Skeletal muscle tissue (tissue), 5 donors: ENCODE data around the gene BEND6. TPM values are rescaled to one million over a fixed set of nuclear protein-coding genes. Genes with fewer than 3 reads are reported as not detected.

Experiments used
- H3K27ac ChIP-seq: one replicate; pipeline ENCODE4 v1.7.0; 2013; ENCODE audit warnings: mild to moderate bottlenecking, low read depth, low read length, inconsistent platforms
- H3K27me3 ChIP-seq, 3 donors: one replicate each; pipeline ENCODE4 v1.7.0; 2013; ENCODE audit warnings: low read length in 3 of 3; ENCODE audit not compliant: control insufficient read depth in 3 of 3, insufficient read depth in 3 of 3
- H3K36me3 ChIP-seq, 3 donors: one replicate each; pipeline ENCODE4 v1.7.0; 2013; ENCODE audit warnings: low read length in 3 of 3; ENCODE audit not compliant: control insufficient read depth in 3 of 3, insufficient read depth in 3 of 3
- H3K4me1 ChIP-seq, 3 donors: one replicate each; pipeline ENCODE4 v1.7.0; 2013; ENCODE audit warnings: low read length in 3 of 3, mild to moderate bottlenecking in 3 of 3; ENCODE audit not compliant: control insufficient read depth in 3 of 3, insufficient read depth in 3 of 3
- H3K4me3 ChIP-seq, 3 donors: one replicate each; pipeline ENCODE4 v1.7.0; 2013; ENCODE audit warnings: low read length in 3 of 3
- H3K9ac ChIP-seq, 3 donors: one replicate each; pipeline ENCODE4 v1.7.0; 2013; ENCODE audit warnings: low read length in 3 of 3, mild to moderate bottlenecking in 3 of 3, moderate library complexity in 2 of 3, low read depth in 1 of 3
- H3K9me3 ChIP-seq, 3 donors: one replicate each; pipeline ENCODE4 v1.7.0; 2013; ENCODE audit warnings: low read length in 3 of 3; ENCODE audit not compliant: control insufficient read depth in 3 of 3
- small RNA-seq: library from RNA; depleted of rRNA; stranded (forward); fragments of <200 nt; gene quantifications from one replicate; pipeline ENCODE3, GENCODE V24; 2014
- total RNA-seq: library from RNA; depleted of rRNA; stranded (reverse); fragments of >200 nt; gene quantifications from one replicate; pipeline ENCODE4 v1.2.3, GENCODE V29; 2014
- donor health status: Osteomylitis.

Gene BEND6
- total RNA-seq, 1 donor from 2014 or later = not detected

- no peak overlapping the region for H3K27ac ChIP-seq
- no peaks in the 10 kb centered on the region for H3K4me1 ChIP-seq
- H3K9ac ChIP-seq = no peak overlapping the region
- no peak overlapping the region for H3K4me3 ChIP-seq
- peaks cover 0 to 10% (median 3%) of the 10 kb centered on the region in 3 donors for H3K36me3 ChIP-seq
- H3K9me3 ChIP-seq = no peaks in the 10 kb centered on the region
- H3K27me3 ChIP-seq = no peaks in the 10 kb centered on the region
These were observed 114.3 kb downstream of the BEND6 start for GRCh38 chr6:57069228-57069627.

- no peaks in the 10 kb centered on the region for H3K27me3 ChIP-seq
- peaks cover 0 to 6% (median 3%) of the 10 kb centered on the region in 3 donors for H3K36me3 ChIP-seq
- no peaks in the 10 kb centered on the region for H3K4me1 ChIP-seq
- no peak overlapping the region for H3K9ac ChIP-seq
- H3K27ac ChIP-seq = no peak overlapping the region
- H3K4me3 ChIP-seq = no peak overlapping the region
- no peaks in the 10 kb centered on the region for H3K9me3 ChIP-seq
These were observed 115.0 kb downstream of the BEND6 start for GRCh38 chr6:57069920-57070331.

GRCh38 chr6:57072108-57072507 is 117.2 kb downstream of the BEND6 start:
- H3K36me3 ChIP-seq = peaks cover 0 to 3% (median 3%) of the 10 kb centered on the region in 3 donors
- no peak overlapping the region for H3K9ac ChIP-seq
- H3K27ac ChIP-seq = no peak overlapping the region
- no peaks in the 10 kb centered on the region for H3K27me3 ChIP-seq
- H3K4me3 ChIP-seq = no peak overlapping the region
- H3K9me3 ChIP-seq = no peaks in the 10 kb centered on the region
- no peaks in the 10 kb centered on the region for H3K4me1 ChIP-seq

- Histone ChIP-seq H3K4me3 (no peak overlapping the region), H3K9me3 (no peaks in the 10 kb centered on the region), H3K4me1 (no peaks in the 10 kb centered on the region), H3K9ac (no peak overlapping the region), H3K36me3 (no peaks in the 10 kb centered on the region), H3K27me3 (no peaks in the 10 kb centered on the region), H3K27ac (no peak overlapping the region)
These were observed 119.5 kb downstream of the BEND6 start for GRCh38 chr6:57074383-57074782.

GRCh38 chr6:57075092-57075491 is 120.2 kb downstream of the BEND6 start:
- no peak overlapping the region for H3K4me3 ChIP-seq
- H3K27me3 ChIP-seq = no peaks in the 10 kb centered on the region
- H3K4me1 ChIP-seq = no peaks in the 10 kb centered on the region
- H3K36me3 ChIP-seq = no peaks in the 10 kb centered on the region
- no peaks in the 10 kb centered on the region for H3K9me3 ChIP-seq
- H3K27ac ChIP-seq = no peak overlapping the region
- H3K9ac ChIP-seq = no peak overlapping the region

Small RNA genes lying within 50 kb of the gene (small RNA-seq; reads per million reads assigned to genes)
- not detected for gene FTH1P15
- gene RNU6-626P = not detected

Other genes with a start within 250 kb of the BEND6 start
- 15.7 TPM for gene KIAA1586, start 91.6 kb downstream of the BEND6 start, total RNA-seq
- gene ZNF451, start 135.1 kb downstream of the BEND6 start, total RNA-seq = 56.9 TPM
- 7.3 TPM for gene BAG2, start 217.2 kb downstream of the BEND6 start, total RNA-seq